A172 (cell line): ENCODE data around the gene GPATCH4. TPM values are rescaled to one million over a fixed set of nuclear protein-coding genes. Genes with fewer than 3 reads are reported as not detected.

Source experiments
- DNase-seq: peaks from one replicate; pipeline ENCODE4 v3.0.0-alpha.2; 2015; ENCODE audit warnings: low spot score
- total RNA-seq: library from RNA; depleted of rRNA; stranded (reverse); fragments of >200 nt; shearing (Covaris generic); gene quantifications from 2 replicates; pipeline ENCODE4 v1.2.3, GENCODE V29; 2014; rRNA removed

The GPATCH4 gene
- total RNA-seq, 1 experiment from 2014 or later = 53.1 TPM

DNA sequence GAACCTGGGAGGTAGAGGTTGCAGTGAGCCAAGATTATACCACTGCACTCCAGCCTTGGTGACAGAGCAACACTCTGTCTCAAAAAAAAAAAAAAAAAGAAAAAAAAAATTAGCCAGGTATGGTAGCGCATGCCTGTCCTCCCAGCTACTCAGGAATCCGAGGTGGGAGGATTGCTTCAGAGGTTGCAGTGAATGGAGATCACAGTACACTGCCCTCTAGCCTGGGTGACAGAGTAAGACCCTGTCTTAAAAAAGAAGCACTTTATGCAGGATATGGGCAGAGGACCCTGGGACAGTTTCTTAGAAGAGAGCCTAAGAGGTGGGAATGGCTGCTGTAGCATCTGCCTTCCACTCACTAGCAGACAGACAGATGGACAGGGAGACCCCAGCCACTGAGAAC lies 51.9 kb downstream of the GPATCH4 start:
- DNase-seq = no peak

DNA sequence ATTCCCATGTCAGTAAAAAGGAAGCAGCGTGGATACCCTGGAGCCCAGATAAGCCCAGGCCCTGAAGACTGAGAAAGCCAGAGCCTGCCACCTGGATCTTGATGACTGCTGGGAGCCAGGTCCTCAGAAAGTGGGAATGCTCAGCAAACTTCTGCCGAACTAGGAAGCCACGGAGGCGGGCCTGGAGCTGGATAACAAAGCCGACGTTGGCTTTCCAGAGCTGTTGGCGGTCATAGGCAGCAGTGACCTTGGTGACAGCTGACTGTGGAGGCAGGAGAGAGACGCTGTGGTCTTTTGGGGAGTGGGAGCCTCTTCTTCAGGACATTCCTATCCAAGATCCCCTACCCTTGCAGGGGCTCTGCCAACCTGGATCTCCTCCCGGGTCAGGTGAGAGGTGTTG lies 53.3 kb downstream of the GPATCH4 start:
- DNase-seq = no peak

DNA sequence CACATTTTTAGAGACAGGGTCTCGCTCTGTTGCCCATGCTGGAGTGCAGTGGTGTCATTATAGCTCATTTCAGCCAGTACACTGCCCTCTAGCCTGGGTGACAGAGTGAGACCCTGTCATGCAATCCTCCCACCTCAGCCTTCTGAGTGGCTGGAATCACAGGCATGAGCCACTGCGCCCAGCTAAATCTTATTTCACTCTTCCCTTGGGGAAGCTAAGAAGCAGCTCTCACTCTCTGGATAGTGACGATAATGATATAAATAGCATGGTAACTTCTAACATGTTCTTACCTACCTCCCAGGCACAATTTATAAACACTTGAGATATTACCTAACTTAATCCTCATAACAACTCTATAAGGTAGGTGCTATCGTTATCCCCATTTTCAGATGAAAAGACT lies 53.8 kb downstream of the GPATCH4 start:
- no peak for DNase-seq

DNA sequence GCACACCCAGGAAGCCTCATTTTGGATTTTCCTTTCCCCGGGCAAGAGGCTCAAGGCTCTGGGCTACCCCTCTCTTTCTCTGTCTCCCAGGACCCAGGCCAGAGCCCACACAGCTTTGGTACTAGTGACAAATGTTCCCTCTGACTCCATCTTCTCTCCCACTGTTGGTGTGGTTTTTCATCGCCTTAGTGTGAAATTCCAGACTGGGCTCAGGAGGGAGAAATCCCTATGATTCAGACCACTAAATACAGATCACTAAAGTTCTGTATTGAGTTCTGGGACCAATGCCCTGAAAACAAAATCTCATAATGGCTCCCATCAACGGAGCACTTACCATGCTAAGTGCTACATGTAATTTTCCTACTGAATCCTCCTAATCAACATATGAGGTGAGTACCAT lies 55.0 kb downstream of the GPATCH4 start:
- DNase-seq = no peak

DNA sequence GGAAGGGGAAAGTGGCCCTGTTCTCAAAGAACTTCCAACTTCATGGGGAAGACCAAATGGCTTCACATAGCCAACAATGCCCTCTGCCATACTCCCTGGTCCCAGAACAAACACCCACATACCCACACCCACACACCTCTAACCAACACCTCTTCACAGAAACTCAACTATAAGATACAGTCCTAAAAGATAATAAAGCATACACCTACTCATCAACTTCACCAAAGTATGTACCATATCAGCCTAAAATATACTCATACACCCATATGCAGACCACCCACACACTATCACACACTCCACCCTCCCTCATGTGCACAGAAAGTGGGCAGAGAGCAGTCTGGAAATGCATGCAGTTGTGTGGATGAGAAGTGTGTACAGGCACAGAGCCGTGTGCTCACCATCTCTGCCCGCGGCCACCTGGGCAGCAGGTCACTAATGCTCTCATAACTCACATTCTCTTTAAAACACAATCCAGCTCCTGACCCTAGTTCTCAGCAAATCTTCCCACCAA lies 56.6 kb downstream of the GPATCH4 start:
- DNase-seq = no peak

Other genes starting within 250 kb of the GPATCH4 start
- gene RHBG, start 232.3 kb downstream of the GPATCH4 start, total RNA-seq = not detected in 2 replicates
- gene MEF2D, start 100.7 kb downstream of the GPATCH4 start, total RNA-seq = 14.6 and 22.2 TPM in 2 replicates
- 58.9 and 66.2 TPM in 2 replicates for gene IQGAP3, start 28.9 kb downstream of the GPATCH4 start, total RNA-seq
- gene TTC24, start 21.8 kb downstream of the GPATCH4 start, total RNA-seq = not detected in 2 replicates
- 174 and 204 TPM in 2 replicates for gene NAXE, start 9.7 kb downstream of the GPATCH4 start, total RNA-seq
- gene HAPLN2, start 17.9 kb upstream of the GPATCH4 start, total RNA-seq = 0.26 TPM in 1 of 2 replicates, not detected in the other
- gene BCAN, start 40.6 kb upstream of the GPATCH4 start, total RNA-seq = not detected in 2 replicates
- 60.4 and 105 TPM in 2 replicates for gene NES, start 75.9 kb upstream of the GPATCH4 start, total RNA-seq
- gene CRABP2, start 104.1 kb upstream of the GPATCH4 start, total RNA-seq = 5.4 and 6.3 TPM in 2 replicates
- 4.9 and 5.7 TPM in 2 replicates for gene METTL25B, start 127.0 kb upstream of the GPATCH4 start, total RNA-seq
- gene ISG20L2, start 127.3 kb upstream of the GPATCH4 start, total RNA-seq = 18.9 and 25.6 TPM in 2 replicates
- 133 and 138 TPM in 2 replicates for gene MRPL24, start 139.6 kb upstream of the GPATCH4 start, total RNA-seq
- gene HDGF, start 150.2 kb upstream of the GPATCH4 start, total RNA-seq = 430 and 446 TPM in 2 replicates
- 40.3 and 51.5 TPM in 2 replicates for gene PRCC, start 166.1 kb upstream of the GPATCH4 start, total RNA-seq
- 0.09 TPM in 1 of 2 replicates, not detected in the other for gene SH2D2A, start 215.4 kb upstream of the GPATCH4 start, total RNA-seq